ENCODE results near the gene IRX5.

Gene IRX5

GRCh38 chr16:54968784-54969183 lies 38.1 kb downstream of the IRX5 start:
- H3K4me3 ChIP-seq (ENCODE audit: low read length in 2 of 2), result no peak overlapping the region
- H2BK12ac ChIP-seq (ENCODE audit: low read length), result no peak overlapping the region
- no peak for DNase-seq (ENCODE audit: low spot score)
- peaks cover 0 to 3% (median 0%) of the 10 kb centered on the region in 3 experiments for H3K27me3 ChIP-seq (ENCODE audit: control insufficient read depth in 3 of 3, insufficient read depth in 3 of 3, low read depth in 1 of 3, low read length in 3 of 3)
- no peak overlapping the region for H3K9ac ChIP-seq (ENCODE audit: low read depth, low read length, poor library complexity)
- no peaks in the 10 kb centered on the region for H3K79me1 ChIP-seq (ENCODE audit: low read depth, low read length)
- H3K18ac ChIP-seq (ENCODE audit: low read length), result no peak overlapping the region
- H4K91ac ChIP-seq (ENCODE audit: low read depth, low read length, poor library complexity), result no peak overlapping the region
- no peak overlapping the region for H2AK5ac ChIP-seq (ENCODE audit: low read depth, low read length)
- H3K36me3 ChIP-seq (replicated peaks in 1 of 2; ENCODE audit: control insufficient read depth in 2 of 2, insufficient read depth in 2 of 2, low read length in 2 of 2), result no peaks in the 10 kb centered on the region
- H2AFZ ChIP-seq (ENCODE audit: low read length), result no peak overlapping the region
- H3K9me3 ChIP-seq (replicated peaks in 1 of 2; ENCODE audit: control insufficient read depth in 2 of 2, insufficient read depth in 1 of 2, low read depth in 1 of 2, low read length in 2 of 2), result no peaks in the 10 kb centered on the region
- H3K14ac ChIP-seq (ENCODE audit: low read length), result no peak overlapping the region
- no peak overlapping the region for H3K27ac ChIP-seq (replicated peaks; ENCODE audit: low read length)
- H4K8ac ChIP-seq (ENCODE audit: low read depth, low read length), result no peak overlapping the region
- no peak overlapping the region for H3K4me2 ChIP-seq (ENCODE audit: insufficient read depth, low read length, poor library complexity, severe bottlenecking)
- WGBS, 2 donors (ENCODE audit: extremely low coverage in 2 of 2, insufficient read length in 2 of 2, insufficient replicate concordance in 1 of 2), result no CpG with 5 or more reads among the region's 6 CpGs
- H2BK15ac ChIP-seq (ENCODE audit: low read length), result no peak overlapping the region
- no peaks in the 10 kb centered on the region for H3K4me1 ChIP-seq (ENCODE audit: control insufficient read depth in 2 of 2, insufficient read depth in 1 of 2, low read depth in 1 of 2, low read length in 2 of 2)
- H2BK120ac ChIP-seq (ENCODE audit: low read depth, low read length), result no peak overlapping the region
- no peak overlapping the region for H3K4ac ChIP-seq (ENCODE audit: low read length)
- H2BK5ac ChIP-seq (ENCODE audit: low read length), result no peak overlapping the region
- no peak overlapping the region for H3K23ac ChIP-seq (ENCODE audit: low read depth, low read length, poor library complexity)

- H2BK12ac ChIP-seq (ENCODE audit: low read length), result no peak overlapping the region
- H2AK5ac ChIP-seq (ENCODE audit: low read depth, low read length), result no peak overlapping the region
- no peaks in the 10 kb centered on the region for H3K4me1 ChIP-seq (ENCODE audit: control insufficient read depth in 2 of 2, insufficient read depth in 1 of 2, low read depth in 1 of 2, low read length in 2 of 2)
- H3K9me3 ChIP-seq (replicated peaks in 1 of 2; ENCODE audit: control insufficient read depth in 2 of 2, insufficient read depth in 1 of 2, low read depth in 1 of 2, low read length in 2 of 2), result no peaks in the 10 kb centered on the region
- H3K18ac ChIP-seq (ENCODE audit: low read length), result no peak overlapping the region
- H2BK15ac ChIP-seq (ENCODE audit: low read length), result no peak overlapping the region
- no peaks in the 10 kb centered on the region for H3K79me1 ChIP-seq (ENCODE audit: low read depth, low read length)
- no peak overlapping the region for H3K4me3 ChIP-seq (ENCODE audit: low read length in 2 of 2)
- H3K36me3 ChIP-seq (replicated peaks in 1 of 2; ENCODE audit: control insufficient read depth in 2 of 2, insufficient read depth in 2 of 2, low read length in 2 of 2), result no peaks in the 10 kb centered on the region
- no peak overlapping the region for H4K91ac ChIP-seq (ENCODE audit: low read depth, low read length, poor library complexity)
- H2AFZ ChIP-seq (ENCODE audit: low read length), result no peak overlapping the region
- H2BK120ac ChIP-seq (ENCODE audit: low read depth, low read length), result no peak overlapping the region
- no peak overlapping the region for H3K14ac ChIP-seq (ENCODE audit: low read length)
- DNase-seq (ENCODE audit: low spot score), result no peak
- H4K8ac ChIP-seq (ENCODE audit: low read depth, low read length), result no peak overlapping the region
- no peak overlapping the region for H2BK5ac ChIP-seq (ENCODE audit: low read length)
- no peak overlapping the region for H3K4me2 ChIP-seq (ENCODE audit: insufficient read depth, low read length, poor library complexity, severe bottlenecking)
- H3K27me3 ChIP-seq (ENCODE audit: control insufficient read depth in 3 of 3, insufficient read depth in 3 of 3, low read depth in 1 of 3, low read length in 3 of 3), result peaks cover 0 to 3% (median 0%) of the 10 kb centered on the region in 3 experiments
- H3K23ac ChIP-seq (ENCODE audit: low read depth, low read length, poor library complexity), result no peak overlapping the region
- no peak overlapping the region for H3K9ac ChIP-seq (ENCODE audit: low read depth, low read length, poor library complexity)
- WGBS, 2 donors (ENCODE audit: extremely low coverage in 2 of 2, insufficient read length in 2 of 2, insufficient replicate concordance in 1 of 2), result no CpG with 5 or more reads among the region's 5 CpGs
- no peak overlapping the region for H3K4ac ChIP-seq (ENCODE audit: low read length)
- no peak overlapping the region for H3K27ac ChIP-seq (replicated peaks; ENCODE audit: low read length)
Measured at GRCh38 chr16:54970016-54970415, 39.4 kb downstream of the IRX5 start.

GRCh38 chr16:54974367-54974766 lies 43.7 kb downstream of the IRX5 start:
- no peaks in the 10 kb centered on the region for H3K4me1 ChIP-seq (ENCODE audit: control insufficient read depth in 2 of 2, insufficient read depth in 1 of 2, low read depth in 1 of 2, low read length in 2 of 2)
- H3K27me3 ChIP-seq (ENCODE audit: control insufficient read depth in 3 of 3, insufficient read depth in 3 of 3, low read depth in 1 of 3, low read length in 3 of 3), result peaks cover 0 to 3% (median 0%) of the 10 kb centered on the region in 3 experiments
- H2BK120ac ChIP-seq (ENCODE audit: low read depth, low read length), result no peak overlapping the region
- no peaks in the 10 kb centered on the region for H3K36me3 ChIP-seq (replicated peaks in 1 of 2; ENCODE audit: control insufficient read depth in 2 of 2, insufficient read depth in 2 of 2, low read length in 2 of 2)
- H3K18ac ChIP-seq (ENCODE audit: low read length), result no peak overlapping the region
- H2BK12ac ChIP-seq (ENCODE audit: low read length), result no peak overlapping the region
- H4K91ac ChIP-seq (ENCODE audit: low read depth, low read length, poor library complexity), result no peak overlapping the region
- H3K27ac ChIP-seq (replicated peaks; ENCODE audit: low read length), result no peak overlapping the region
- H4K8ac ChIP-seq (ENCODE audit: low read depth, low read length), result no peak overlapping the region
- H3K9me3 ChIP-seq (replicated peaks in 1 of 2; ENCODE audit: control insufficient read depth in 2 of 2, insufficient read depth in 1 of 2, low read depth in 1 of 2, low read length in 2 of 2), result no peaks in the 10 kb centered on the region
- no peak overlapping the region for H2BK5ac ChIP-seq (ENCODE audit: low read length)
- no peak overlapping the region for H3K4ac ChIP-seq (ENCODE audit: low read length)
- H2AFZ ChIP-seq (ENCODE audit: low read length), result no peak overlapping the region
- no peak overlapping the region for H3K23ac ChIP-seq (ENCODE audit: low read depth, low read length, poor library complexity)
- no peak overlapping the region for H3K4me3 ChIP-seq (ENCODE audit: low read length in 2 of 2)
- H3K4me2 ChIP-seq (ENCODE audit: insufficient read depth, low read length, poor library complexity, severe bottlenecking), result no peak overlapping the region
- WGBS, 2 donors (ENCODE audit: extremely low coverage in 2 of 2, insufficient read length in 2 of 2, insufficient replicate concordance in 1 of 2), result no CpG with 5 or more reads among the region's 5 CpGs
- H2AK5ac ChIP-seq (ENCODE audit: low read depth, low read length), result no peak overlapping the region
- H3K14ac ChIP-seq (ENCODE audit: low read length), result no peak overlapping the region
- H3K9ac ChIP-seq (ENCODE audit: low read depth, low read length, poor library complexity), result no peak overlapping the region
- no peak overlapping the region for H2BK15ac ChIP-seq (ENCODE audit: low read length)
- H3K79me1 ChIP-seq (ENCODE audit: low read depth, low read length), result no peaks in the 10 kb centered on the region
- DNase-seq (ENCODE audit: low spot score), result no peak

GRCh38 chr16:54976651-54977200 lies 46.1 kb downstream of the IRX5 start:
- Histone ChIP-seq H3K4me2 (ENCODE audit: insufficient read depth, low read length, poor library complexity, severe bottlenecking) (no peak overlapping the region), H4K8ac (ENCODE audit: low read depth, low read length) (no peak overlapping the region), H2BK120ac (ENCODE audit: low read depth, low read length) (no peak overlapping the region), H3K27me3 (ENCODE audit: control insufficient read depth in 3 of 3, insufficient read depth in 3 of 3, low read depth in 1 of 3, low read length in 3 of 3) (no peaks in the 10 kb centered on the region), H2AK5ac (ENCODE audit: low read depth, low read length) (no peak overlapping the region), H2BK5ac (ENCODE audit: low read length) (no peak overlapping the region), H3K36me3 (replicated peaks in 1 of 2; ENCODE audit: control insufficient read depth in 2 of 2, insufficient read depth in 2 of 2, low read length in 2 of 2) (no peaks in the 10 kb centered on the region), H3K4me1 (ENCODE audit: control insufficient read depth in 2 of 2, insufficient read depth in 1 of 2, low read depth in 1 of 2, low read length in 2 of 2) (no peaks in the 10 kb centered on the region), H4K91ac (ENCODE audit: low read depth, low read length, poor library complexity) (no peak overlapping the region), H3K14ac (ENCODE audit: low read length) (no peak overlapping the region), H2AFZ (ENCODE audit: low read length) (no peak overlapping the region), H3K9ac (ENCODE audit: low read depth, low read length, poor library complexity) (no peak overlapping the region), H3K18ac (ENCODE audit: low read length) (no peak overlapping the region), H3K4me3 (ENCODE audit: low read length in 2 of 2) (no peak overlapping the region), H3K23ac (ENCODE audit: low read depth, low read length, poor library complexity) (no peak overlapping the region), H3K27ac (replicated peaks; ENCODE audit: low read length) (no peak overlapping the region), H3K4ac (ENCODE audit: low read length) (no peak overlapping the region), H3K79me1 (ENCODE audit: low read depth, low read length) (no peaks in the 10 kb centered on the region), H2BK12ac (ENCODE audit: low read length) (no peak overlapping the region), H3K9me3 (replicated peaks in 1 of 2; ENCODE audit: control insufficient read depth in 2 of 2, insufficient read depth in 1 of 2, low read depth in 1 of 2, low read length in 2 of 2) (no peaks in the 10 kb centered on the region), H2BK15ac (ENCODE audit: low read length) (no peak overlapping the region)
- no peak for DNase-seq (ENCODE audit: low spot score)
- WGBS, 2 donors (ENCODE audit: extremely low coverage in 2 of 2, insufficient read length in 2 of 2, insufficient replicate concordance in 1 of 2), result no CpG with 5 or more reads among the region's 13 CpGs
